ENCODE measurements around the gene RNF130. TPM values are rescaled to one million over a fixed set of nuclear protein-coding genes. Genes with fewer than 3 reads are reported as not detected.

Gene RNF130
- total RNA-seq, 1 donor from 2014 or later = 13.7 TPM

- no peak for ATAC-seq
Measured at GRCh38 chr5:179913461-179913860, 158.1 kb downstream of the RNF130 start.

GRCh38 chr5:179912951-179913350, 158.6 kb downstream of the RNF130 start:
- ATAC-seq = peak; percentile 27

- ATAC-seq = peak; percentile 34
Measured at GRCh38 chr5:179912386-179912785, 159.2 kb downstream of the RNF130 start.

- ATAC-seq = no peak
Measured at GRCh38 chr5:179909224-179909623, 162.3 kb downstream of the RNF130 start.

GRCh38 chr5:179908528-179908927, 163.0 kb downstream of the RNF130 start:
- ATAC-seq = no peak

- peak; percentile 81 for ATAC-seq
Measured at GRCh38 chr5:179907556-179908324, 163.8 kb downstream of the RNF130 start, which contains the start of gene TBC1D9B. Gene TBC1D9B (minus strand): TSS chr5:179907897. CDS start chr5:179907821, 76 bp downstream.

- peak; percentile 40 for ATAC-seq
Measured at GRCh38 chr5:179906795-179907555, 164.6 kb downstream of the RNF130 start.

GRCh38 chr5:179906294-179906794, 165.2 kb downstream of the RNF130 start:
- ATAC-seq = no peak

- no peak for ATAC-seq
Measured at GRCh38 chr5:179905161-179905560, 166.4 kb downstream of the RNF130 start.

Other genes starting within 250 kb of the RNF130 start
- gene MRNIP, start 212.9 kb downstream of the RNF130 start, total RNA-seq = 8.3 TPM
- 66.3 TPM for gene TBC1D9B, start 163.9 kb downstream of the RNF130 start, total RNA-seq
- not detected for gene RASGEF1C, start 137.5 kb upstream of the RNF130 start, total RNA-seq
- gene MAPK9, start 220.3 kb upstream of the RNF130 start, total RNA-seq = 16.3 TPM

Data from esophagus mucosa (tissue), 1 donor.